ENCODE data around the gene GPR176.

The GPR176 gene

GRCh38 chr15:39914977-39915376, 5.1 kb downstream of the GPR176 start:
- no peak for DNase-seq (ENCODE audit: low read depth)
- H3K4me3 ChIP-seq (ENCODE audit: low read length), result no peak overlapping the region
- TF ChIP-seq CTCF (conservative IDR thresholded peaks at IDR 0.05; ENCODE audit: low read depth, low read length), result no peak

GRCh38 chr15:39909007-39909406, 11.1 kb downstream of the GPR176 start:
- no peak for TF ChIP-seq CTCF (conservative IDR thresholded peaks at IDR 0.05; ENCODE audit: low read depth, low read length)
- no peak overlapping the region for H3K4me3 ChIP-seq (ENCODE audit: low read length)
- DNase-seq (ENCODE audit: low read depth), result no peak

GRCh38 chr15:39908186-39908585, 11.9 kb downstream of the GPR176 start:
- no peak overlapping the region for H3K4me3 ChIP-seq (ENCODE audit: low read length)
- DNase-seq (ENCODE audit: low read depth), result no peak
- TF ChIP-seq CTCF (conservative IDR thresholded peaks at IDR 0.05; ENCODE audit: low read depth, low read length), result no peak

- no peak for DNase-seq (ENCODE audit: low read depth)
- TF ChIP-seq CTCF (conservative IDR thresholded peaks at IDR 0.05; ENCODE audit: low read depth, low read length), result no peak
- no peak overlapping the region for H3K4me3 ChIP-seq (ENCODE audit: low read length)
Measured at GRCh38 chr15:39907216-39907615, 12.8 kb downstream of the GPR176 start.

GRCh38 chr15:39904115-39904514, 16.0 kb downstream of the GPR176 start:
- TF ChIP-seq CTCF (conservative IDR thresholded peaks at IDR 0.05; ENCODE audit: low read depth, low read length), result no peak
- H3K4me3 ChIP-seq (ENCODE audit: low read length), result no peak overlapping the region
- no peak for DNase-seq (ENCODE audit: low read depth)

- H3K4me3 ChIP-seq (ENCODE audit: low read length), result no peak overlapping the region
- no peak for TF ChIP-seq CTCF (conservative IDR thresholded peaks at IDR 0.05; ENCODE audit: low read depth, low read length)
- no peak for DNase-seq (ENCODE audit: low read depth)
Measured at GRCh38 chr15:39898317-39898716, 21.7 kb downstream of the GPR176 start.

- DNase-seq (ENCODE audit: low read depth), result no peak
- H3K4me3 ChIP-seq (ENCODE audit: low read length), result no peak overlapping the region
- TF ChIP-seq CTCF (conservative IDR thresholded peaks at IDR 0.05; ENCODE audit: low read depth, low read length), result no peak
Measured at GRCh38 chr15:39896846-39897245, 23.2 kb downstream of the GPR176 start.
